Endothelial cell of umbilical vein (primary cell): ENCODE measurements around the gene POGZ. TPM values are rescaled to one million over a fixed set of nuclear protein-coding genes. Genes with fewer than 3 reads are reported as not detected.

ENCODE experiments used
- BruUV-seq: library from RNA; stranded (reverse); fragments of 400-500 nt; replicated peaks from 2 replicates; lab custom pipeline; 2021; lab: Mats Ljungman, UMichigan
- CTCF ChIA-PET: fragments of 300-600, 350-600 bp; sonication (Branson Sonifier 250); formaldehyde crosslinking; loops from one replicate; lab custom pipeline; 2021; ENCODE audit warnings: antibody characterized with exemption, inconsistent platforms; lab: Charles Lee
- POLR2A ChIA-PET: fragments of 300-600, 350-600 bp; sonication (Branson Sonifier 250); formaldehyde crosslinking; loops from one replicate; lab custom pipeline; 2021; ENCODE audit warnings: antibody characterized with exemption, inconsistent platforms; lab: Charles Lee
- DNase-seq: peaks from one replicate; pipeline ENCODE4 v3.0.0-alpha.2; 2011; ENCODE audit warnings: low read depth, low spot score
- FAIRE-seq: peaks from 2 replicates; lab custom pipeline; 2011; peaks lifted over from hg19 to GRCh38; lab: Jason Lieb, UNC
- H2AFZ ChIP-seq: 2 replicates; pipeline ENCODE4 v1.6.0; 2012; ENCODE audit warnings: low read depth, low read length, control low read depth, inconsistent platforms
- H3K27ac ChIP-seq: 2 replicates; pipeline ENCODE4 v1.5.1; 2011; ENCODE audit warnings: low read depth, mild to moderate bottlenecking, control low read depth, low read length, moderate library complexity; ENCODE audit not compliant: insufficient read depth
- H3K27me3 ChIP-seq, 2 experiments: 2 replicates each; pipeline versions ENCODE4 v1.6.0 to v1.6.1; 2011; ENCODE audit warnings: low read length in 2 of 2, mixed read lengths in 1 of 2; ENCODE audit not compliant: control insufficient read depth in 2 of 2, insufficient read depth in 2 of 2
- H3K36me3 ChIP-seq, 2 experiments: 2 replicates in 1 of 2; 3 replicates in 1 of 2; pipeline ENCODE4 v1.5.1; 2011; ENCODE audit warnings: low read length in 2 of 2, mild to moderate bottlenecking in 1 of 2, moderate library complexity in 1 of 2; ENCODE audit not compliant: control insufficient read depth in 2 of 2, insufficient read depth in 2 of 2; ENCODE audit errors: extremely low read depth in 1 of 2
- H3K4me1 ChIP-seq: 3 replicates; pipeline ENCODE4 v1.5.1; 2011; ENCODE audit warnings: mild to moderate bottlenecking, low read length; ENCODE audit not compliant: control insufficient read depth, insufficient read depth; ENCODE audit errors: extremely low read depth
- H3K4me2 ChIP-seq: 2 replicates; pipeline ENCODE4 v1.6.1; 2011; ENCODE audit warnings: low read length, control low read depth, mixed read lengths; ENCODE audit not compliant: insufficient read depth
- H3K4me3 ChIP-seq, 3 experiments: fragments of 200-600 bp in 1 of 3; sonication (generic), shearing (Covaris generic) in 1 of 3; replicated peaks in 1 of 3; 2 replicates each; pipeline ENCODE4 v1.5.1; 2011 to 2016; ENCODE audit warnings: control low read depth in 3 of 3, low read length in 3 of 3, mild to moderate bottlenecking in 2 of 3, inconsistent platforms in 1 of 3, low read depth in 1 of 3, moderate library complexity in 1 of 3; ENCODE audit not compliant: insufficient read depth in 1 of 3
- H3K79me2 ChIP-seq: 2 replicates; pipeline ENCODE4 v1.6.0; 2012; ENCODE audit warnings: low read length, inconsistent platforms; ENCODE audit not compliant: control insufficient read depth, insufficient read depth
- H3K9ac ChIP-seq: replicated peaks from 2 replicates; pipeline ENCODE3; 2011; ENCODE audit warnings: low read length, control low read depth; ENCODE audit not compliant: insufficient read depth; ENCODE audit errors: extremely low read depth
- H3K9me1 ChIP-seq: replicated peaks from 3 replicates; pipeline ENCODE4 v1.6.0; 2011; ENCODE audit warnings: mild to moderate bottlenecking, low read length; ENCODE audit not compliant: control insufficient read depth, insufficient read depth; ENCODE audit errors: extremely low read depth
- H3K9me3 ChIP-seq: replicated peaks from 2 replicates; pipeline ENCODE4 v1.5.1; 2012; ENCODE audit warnings: low read length, inconsistent platforms; ENCODE audit not compliant: control insufficient read depth, insufficient read depth
- H4K20me1 ChIP-seq: replicated peaks from 2 replicates; pipeline ENCODE3; 2011; ENCODE audit warnings: mild to moderate bottlenecking, low read length; ENCODE audit not compliant: control insufficient read depth, insufficient read depth; ENCODE audit errors: extremely low read depth
- CTCF ChIP-seq, 2 donors: IDR thresholded peaks; 1 replicate in 1 of 2; 2 replicates in 1 of 2; pipeline ENCODE4 v1.5.1; 2011; ENCODE audit warnings: low read length in 2 of 2, mild to moderate bottlenecking in 2 of 2, moderate library complexity in 2 of 2, control low read depth in 1 of 2, inconsistent platforms in 1 of 2, low read depth in 1 of 2; ENCODE audit not compliant: insufficient read depth in 1 of 2; ENCODE audit errors: extremely low read depth in 1 of 2
- EZH2 ChIP-seq: IDR thresholded peaks from 2 replicates; pipeline ENCODE4 v1.6.1; 2012; ENCODE audit warnings: borderline replicate concordance, low read depth, mild to moderate bottlenecking, moderate library complexity, low read length, inconsistent platforms; ENCODE audit not compliant: severe bottlenecking
- FOS ChIP-seq: IDR thresholded peaks from 2 replicates; pipeline ENCODE4 v1.6.1; 2011; ENCODE audit warnings: mild to moderate bottlenecking, low read length, moderate library complexity, borderline replicate concordance; ENCODE audit not compliant: insufficient read depth
- GATA2 ChIP-seq: IDR thresholded peaks from 2 replicates; pipeline ENCODE4 v1.7.0; 2011; ENCODE audit warnings: low read depth, mild to moderate bottlenecking, moderate library complexity, mixed read lengths, low read length; ENCODE audit not compliant: insufficient read length, insufficient read depth
- JUN ChIP-seq: IDR thresholded peaks from 2 replicates; pipeline ENCODE4 v1.6.1; 2011; ENCODE audit warnings: borderline replicate concordance, low read depth; ENCODE audit not compliant: insufficient read length, insufficient read depth
- MAX ChIP-seq: IDR thresholded peaks from 2 replicates; pipeline ENCODE4 v1.6.1; 2011; ENCODE audit not compliant: insufficient read depth, insufficient read length
- MYC ChIP-seq: IDR thresholded peaks from one replicate; pipeline ENCODE4 v1.6.1; 2011; ENCODE audit warnings: mild to moderate bottlenecking, low read depth, low read length
- POLR2A ChIP-seq: IDR thresholded peaks from 2 replicates; pipeline ENCODE4 v1.6.1; 2012; ENCODE audit warnings: low read depth, mild to moderate bottlenecking, control low read depth, low read length
- POLR2AphosphoS5 ChIP-seq: IDR thresholded peaks from 2 replicates; pipeline ENCODE4 v1.6.1; 2012; ENCODE audit warnings: low read depth, mild to moderate bottlenecking, control low read depth, low read length, moderate library complexity; ENCODE audit not compliant: insufficient read depth
- dilution Hi-C: fragments of 300-500 bp; cut with MboI; formaldehyde crosslinking; loops from one replicate; pipeline ENCODE4 v1.15.0; 2019; ENCODE audit warnings: low sequenced_read_pairs; ENCODE audit not compliant: extremely low pct_ligation_motif_present
- intact Hi-C: fragments of 100-400 bp; cut with micrococcal nuclease; formaldehyde crosslinking; loops from one replicate; pipeline ENCODE4 v1.10.0; 2022
- polyA plus RNA-seq, 4 experiments: library from polyadenylated mRNA; depleted of rRNA in 3 of 4; stranded (reverse) in 3 of 4; unstranded in 1 of 4; fragments of >200 nt; gene quantifications; 2 replicates each; pipeline versions ENCODE4 v1.2.1 to v1.2.3, GENCODE V29; 2011 to 2012; ENCODE audit warnings: missing spikeins in 1 of 4
- total RNA-seq: library from RNA; stranded (reverse); gene quantifications from 2 replicates; pipeline ENCODE4 v1.2.3, GENCODE V29; 2021

The POGZ gene
- total and polyA plus RNA-seq, 2 donors (not counting 3 experiments of a cell fraction or from before 2014, with no cell fraction given): 50.7 to 96.7 TPM

- H3K27ac ChIP-seq: no peak overlapping the region
- no peak overlapping the region for H3K4me2 ChIP-seq
- no peaks in the 10 kb centered on the region for H3K9me3 ChIP-seq
- no peak for TF ChIP-seq CTCF (IDR thresholded peaks at IDR 0.05; ENCODE audit: extremely low read depth in 1 of 2, insufficient read depth in 1 of 2, low read depth in 1 of 2, low read length in 2 of 2)
- no peak for TF ChIP-seq GATA2
- TF ChIP-seq FOS: no peak
- TF ChIP-seq MYC: no peak
- TF ChIP-seq MAX: no peak
- no peak for TF ChIP-seq EZH2
- no peak for TF ChIP-seq JUN
- no peak for TF ChIP-seq POLR2AphosphoS5
- no peak for TF ChIP-seq POLR2A
- H3K27me3 ChIP-seq: no peaks in the 10 kb centered on the region
- H4K20me1 ChIP-seq: no peaks in the 10 kb centered on the region
- no TSS peak for BruUV-seq
- H3K9me1 ChIP-seq: no peaks in the 10 kb centered on the region
- FAIRE-seq (no peak), DNase-seq (no peak)
- H3K9ac ChIP-seq: no peak overlapping the region
- dilution Hi-C loops: no loop called here
- CTCF ChIA-PET: no interaction called here
- no peaks in the 10 kb centered on the region for H3K36me3 ChIP-seq
- no peaks in the 10 kb centered on the region for H3K79me2 ChIP-seq
- no peak overlapping the region for H3K4me3 ChIP-seq
- no peaks in the 10 kb centered on the region for H3K4me1 ChIP-seq
- no peak overlapping the region for H2AFZ ChIP-seq
- intact Hi-C loops: no loop called here
- POLR2A ChIA-PET: interaction anchor here (0.6 kb wide), 2 partner anchors 10 to 76 kb away, joined by 3 read pairs; no protein-coding TSS in a partner anchor
Measured at GRCh38 chr1:151362308-151363155, 96.8 kb downstream of the POGZ start.
